ENCODE results near the gene RASAL2.
"Not testable (repeated sequence)": the region's sequence is repeated elsewhere in the genome, so short reads cannot be mapped to it uniquely, and the experiment has no call there.

The RASAL2 gene

DNA sequence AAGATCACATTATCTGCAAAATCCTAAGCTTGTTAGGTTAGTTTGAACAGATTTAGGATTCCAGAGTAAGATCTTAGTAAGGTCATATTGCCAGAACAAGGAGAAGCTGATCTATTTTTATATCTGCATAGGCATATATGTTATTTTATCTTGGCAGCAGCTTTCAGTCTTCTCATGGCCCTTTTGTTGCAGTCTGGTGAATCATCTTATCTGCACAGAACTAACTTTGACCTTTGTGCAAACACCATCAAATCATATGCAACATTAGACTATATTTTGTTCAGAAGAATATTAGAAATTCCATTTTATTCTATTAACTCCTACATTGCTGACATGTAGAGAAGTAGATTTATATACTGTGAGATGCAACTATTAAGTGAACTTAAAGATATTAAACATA lies 295.5 kb downstream of the RASAL2 start:
- no peak overlapping the region for H3K4me3 ChIP-seq (ENCODE audit: insufficient read depth, low read depth, low read length)
- peaks cover 6% of the 10 kb centered on the region for H3K4me1 ChIP-seq (ENCODE audit: control insufficient read depth, insufficient read depth, low read length)
- no peaks in the 10 kb centered on the region for H3K36me3 ChIP-seq (ENCODE audit: control insufficient read depth, insufficient read depth, low read length)
- H3K9me3 ChIP-seq (ENCODE audit: control insufficient read depth, low read length): no peaks in the 10 kb centered on the region
- H3K27ac ChIP-seq (ENCODE audit: insufficient read depth, low read depth, low read length, poor library complexity, severe bottlenecking): no peak overlapping the region
- H3K27me3 ChIP-seq (ENCODE audit: control insufficient read depth, insufficient read depth, low read length, poor library complexity, severe bottlenecking): no peaks in the 10 kb centered on the region

DNA sequence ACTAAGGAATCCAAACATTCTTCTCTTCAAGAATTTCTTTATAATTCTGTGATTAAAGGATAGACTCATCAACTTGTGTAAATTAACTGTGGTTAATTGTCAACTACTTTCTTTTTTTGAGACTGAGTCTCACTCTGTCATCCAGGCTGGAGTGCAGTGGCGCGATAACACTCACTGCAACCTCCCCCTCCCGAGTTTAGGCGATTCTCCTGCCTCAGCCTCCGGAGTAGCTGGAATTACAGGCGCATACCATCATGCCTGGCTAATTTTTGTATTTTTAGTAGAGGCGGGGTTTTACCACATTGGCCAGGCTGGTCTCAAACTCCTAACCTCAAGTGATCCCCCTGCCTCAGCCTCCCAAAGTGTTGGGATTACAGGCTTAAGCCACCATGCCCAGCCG lies 296.4 kb downstream of the RASAL2 start:
- 91 to 96% methylated on average over 7 to 8 of the region's 8 CpGs for WGBS, 2 experiments
- H3K27ac ChIP-seq (ENCODE audit: insufficient read depth, low read depth, low read length, poor library complexity, severe bottlenecking); H3K9me3 ChIP-seq (ENCODE audit: control insufficient read depth, low read length); H3K36me3 ChIP-seq (ENCODE audit: control insufficient read depth, insufficient read depth, low read length); H3K27me3 ChIP-seq (ENCODE audit: control insufficient read depth, insufficient read depth, low read length, poor library complexity, severe bottlenecking); H3K4me1 ChIP-seq (ENCODE audit: control insufficient read depth, insufficient read depth, low read length); H3K4me3 ChIP-seq (ENCODE audit: insufficient read depth, low read depth, low read length): not testable (repeated sequence)

DNA sequence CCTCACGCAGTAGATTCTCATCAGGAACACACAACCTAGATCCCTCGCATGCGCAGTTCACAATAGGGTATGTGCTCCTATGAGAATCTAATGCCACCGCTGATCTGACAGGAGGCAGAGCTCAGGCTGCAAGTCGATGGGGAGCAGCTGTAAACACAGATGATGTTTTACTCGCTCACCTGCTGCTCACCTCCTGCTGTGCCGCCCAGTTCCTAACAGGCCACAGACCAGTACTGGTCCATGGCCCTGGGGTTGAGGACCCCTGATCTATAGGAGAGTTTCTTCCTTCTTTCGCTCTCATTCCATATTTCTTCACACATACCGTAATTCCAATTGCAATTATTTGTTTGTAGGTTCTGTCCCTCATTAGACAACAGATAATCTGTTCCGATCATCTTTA lies 299.5 kb downstream of the RASAL2 start:
- H3K4me1 ChIP-seq (ENCODE audit: control insufficient read depth, insufficient read depth, low read length): peaks cover 6% of the 10 kb centered on the region
- H3K27me3 ChIP-seq (ENCODE audit: control insufficient read depth, insufficient read depth, low read length, poor library complexity, severe bottlenecking): no peaks in the 10 kb centered on the region
- H3K4me3 ChIP-seq (ENCODE audit: insufficient read depth, low read depth, low read length): no peak overlapping the region
- WGBS, 2 experiments: 84 to 90% methylated on average over 8 to 10 of the region's 10 CpGs
- no peaks in the 10 kb centered on the region for H3K9me3 ChIP-seq (ENCODE audit: control insufficient read depth, low read length)
- H3K36me3 ChIP-seq (ENCODE audit: control insufficient read depth, insufficient read depth, low read length): no peaks in the 10 kb centered on the region
- H3K27ac ChIP-seq (ENCODE audit: insufficient read depth, low read depth, low read length, poor library complexity, severe bottlenecking): no peak overlapping the region

DNA sequence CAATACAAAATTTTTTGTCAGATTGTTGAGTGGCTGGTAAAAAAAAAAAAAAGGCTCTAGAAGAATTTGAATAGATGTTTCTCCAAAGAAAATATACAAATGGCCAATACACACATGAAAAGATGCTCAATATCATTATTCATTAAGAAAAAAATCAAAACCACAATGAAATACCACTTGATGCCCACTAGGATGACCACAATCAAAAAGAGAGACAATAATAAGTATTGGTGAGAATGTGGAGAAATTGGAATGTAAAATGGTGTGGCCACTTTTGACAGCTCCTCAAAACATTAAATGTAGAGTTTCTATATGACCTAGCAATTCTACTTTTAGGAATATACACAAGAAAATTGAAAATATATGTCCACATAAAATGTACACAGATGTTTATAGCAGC lies 302.9 kb downstream of the RASAL2 start:
- Histone ChIP-seq H3K36me3 (ENCODE audit: control insufficient read depth, insufficient read depth, low read length) (no peaks in the 10 kb centered on the region), H3K4me3 (ENCODE audit: insufficient read depth, low read depth, low read length) (no peak overlapping the region), H3K27ac (ENCODE audit: insufficient read depth, low read depth, low read length, poor library complexity, severe bottlenecking) (no peak overlapping the region), H3K9me3 (ENCODE audit: control insufficient read depth, low read length) (no peaks in the 10 kb centered on the region), H3K27me3 (ENCODE audit: control insufficient read depth, insufficient read depth, low read length, poor library complexity, severe bottlenecking) (no peaks in the 10 kb centered on the region), H3K4me1 (ENCODE audit: control insufficient read depth, insufficient read depth, low read length) (no peaks in the 10 kb centered on the region)

DNA sequence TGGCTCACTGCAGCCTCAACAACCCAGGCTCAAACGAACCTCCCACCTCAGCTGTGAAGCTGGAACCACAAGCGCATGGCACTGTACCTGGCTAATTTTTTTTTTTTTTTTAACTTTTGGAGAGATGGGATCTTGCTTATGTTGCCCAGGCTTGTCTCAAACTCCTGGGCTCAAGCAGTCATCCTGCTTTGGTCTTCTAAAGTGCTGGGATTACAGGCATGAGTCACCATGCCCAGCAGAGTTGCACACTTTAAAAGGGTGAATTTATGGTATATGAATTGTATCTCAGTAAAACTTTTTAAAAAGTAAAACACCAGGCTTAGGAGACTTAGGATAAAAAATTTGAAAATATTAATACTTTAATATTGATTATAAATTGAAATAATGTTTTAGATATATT lies 303.8 kb downstream of the RASAL2 start:
- WGBS, 2 experiments: 84 to 91% methylated on average over 2 of the region's 2 CpGs
- Histone ChIP-seq H3K9me3 (ENCODE audit: control insufficient read depth, low read length) (no peaks in the 10 kb centered on the region), H3K27me3 (ENCODE audit: control insufficient read depth, insufficient read depth, low read length, poor library complexity, severe bottlenecking) (no peaks in the 10 kb centered on the region), H3K4me1 (ENCODE audit: control insufficient read depth, insufficient read depth, low read length) (no peaks in the 10 kb centered on the region), H3K4me3 (ENCODE audit: insufficient read depth, low read depth, low read length) (no peak overlapping the region), H3K36me3 (ENCODE audit: control insufficient read depth, insufficient read depth, low read length) (no peaks in the 10 kb centered on the region), H3K27ac (ENCODE audit: insufficient read depth, low read depth, low read length, poor library complexity, severe bottlenecking) (no peak overlapping the region)

DNA sequence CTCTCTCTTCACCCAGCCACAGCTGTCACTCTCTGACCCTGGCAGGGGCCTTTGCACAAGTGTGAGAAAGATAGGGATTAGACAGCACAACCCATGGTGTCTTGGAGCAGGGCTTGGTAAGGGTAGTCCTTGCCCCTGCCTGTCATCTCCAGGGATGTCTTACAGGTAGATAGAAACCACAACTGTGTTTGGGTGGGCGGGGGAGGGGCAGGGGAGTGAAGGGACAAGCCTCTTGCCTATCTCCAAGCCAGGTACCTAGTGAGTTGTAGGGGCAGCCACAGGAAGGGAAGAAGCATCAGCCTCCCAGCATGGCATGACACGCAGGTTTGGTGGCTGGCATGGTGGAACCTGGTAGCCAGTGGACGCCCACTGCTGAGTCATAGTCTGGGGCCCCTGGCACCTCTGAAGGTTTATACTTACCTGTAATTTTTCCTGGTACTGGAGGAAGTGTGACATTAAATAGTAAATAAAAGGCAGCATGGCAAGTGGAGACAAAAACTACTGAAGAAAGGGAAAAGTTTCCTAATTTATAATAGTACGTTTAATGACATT lies 305.3 kb downstream of the RASAL2 start:
- Histone ChIP-seq H3K27me3 (ENCODE audit: control insufficient read depth, insufficient read depth, low read length, poor library complexity, severe bottlenecking) (no peaks in the 10 kb centered on the region), H3K9me3 (ENCODE audit: control insufficient read depth, low read length) (no peaks in the 10 kb centered on the region), H3K36me3 (ENCODE audit: control insufficient read depth, insufficient read depth, low read length) (no peaks in the 10 kb centered on the region), H3K27ac (ENCODE audit: insufficient read depth, low read depth, low read length, poor library complexity, severe bottlenecking) (no peak overlapping the region), H3K4me1 (ENCODE audit: control insufficient read depth, insufficient read depth, low read length) (no peaks in the 10 kb centered on the region), H3K4me3 (ENCODE audit: insufficient read depth, low read depth, low read length) (no peak overlapping the region)
- 89 to 93% methylated on average over 4 of the region's 4 CpGs for WGBS, 2 experiments

DNA sequence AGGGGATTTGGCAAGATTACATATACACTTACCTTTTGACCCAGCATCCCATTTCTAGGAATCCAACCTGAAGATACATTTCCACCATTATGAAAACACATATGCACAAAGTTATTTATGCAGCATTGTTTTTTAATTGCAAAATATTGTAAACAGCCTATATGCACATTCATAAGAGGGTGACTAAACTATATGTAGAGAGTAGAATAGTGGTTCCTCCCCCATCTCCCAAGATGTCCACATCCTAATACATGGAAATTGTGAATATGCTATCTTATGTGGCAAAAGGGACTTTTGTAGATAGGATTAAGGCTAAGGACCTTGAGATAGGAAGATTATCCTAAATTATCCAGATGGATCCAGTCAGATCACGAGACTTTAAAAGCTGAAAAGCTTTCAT lies 311.2 kb downstream of the RASAL2 start:
- 83 to 92% methylated on average over 1 of the region's 1 CpG for WGBS, 2 experiments
- Histone ChIP-seq H3K36me3 (ENCODE audit: control insufficient read depth, insufficient read depth, low read length) (no peaks in the 10 kb centered on the region), H3K4me3 (ENCODE audit: insufficient read depth, low read depth, low read length) (no peak overlapping the region), H3K27ac (ENCODE audit: insufficient read depth, low read depth, low read length, poor library complexity, severe bottlenecking) (no peak overlapping the region), H3K9me3 (ENCODE audit: control insufficient read depth, low read length) (no peaks in the 10 kb centered on the region), H3K27me3 (ENCODE audit: control insufficient read depth, insufficient read depth, low read length, poor library complexity, severe bottlenecking) (no peaks in the 10 kb centered on the region), H3K4me1 (ENCODE audit: control insufficient read depth, insufficient read depth, low read length) (no peaks in the 10 kb centered on the region)

DNA sequence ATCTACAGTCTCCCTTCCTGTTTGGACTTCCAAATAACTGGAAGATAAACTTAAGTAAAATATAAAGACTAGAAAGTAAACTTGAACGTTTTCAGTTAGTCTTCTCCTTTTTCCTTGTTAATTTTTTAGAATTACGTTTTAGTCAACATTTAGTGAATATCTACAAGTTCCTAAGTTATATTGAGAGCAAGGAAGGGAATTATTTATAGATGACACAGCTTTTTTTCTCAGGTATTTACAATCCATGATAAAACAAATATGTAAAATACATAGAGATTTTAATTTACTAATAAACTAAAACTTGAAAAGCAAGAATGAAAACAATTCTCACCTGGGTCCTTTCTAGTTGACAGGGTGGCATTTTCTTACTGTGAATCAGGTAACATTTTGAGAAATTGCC lies 313.3 kb downstream of the RASAL2 start:
- Histone ChIP-seq H3K36me3 (ENCODE audit: control insufficient read depth, insufficient read depth, low read length) (no peaks in the 10 kb centered on the region), H3K27ac (ENCODE audit: insufficient read depth, low read depth, low read length, poor library complexity, severe bottlenecking) (no peak overlapping the region), H3K4me1 (ENCODE audit: control insufficient read depth, insufficient read depth, low read length) (no peaks in the 10 kb centered on the region), H3K9me3 (ENCODE audit: control insufficient read depth, low read length) (no peaks in the 10 kb centered on the region), H3K27me3 (ENCODE audit: control insufficient read depth, insufficient read depth, low read length, poor library complexity, severe bottlenecking) (no peaks in the 10 kb centered on the region), H3K4me3 (ENCODE audit: insufficient read depth, low read depth, low read length) (no peak overlapping the region)
- WGBS, 2 experiments: 80% methylated on average over 1 of the region's 2 CpGs; no CpG with 5 or more reads in 1 of the 2 experiments

DNA sequence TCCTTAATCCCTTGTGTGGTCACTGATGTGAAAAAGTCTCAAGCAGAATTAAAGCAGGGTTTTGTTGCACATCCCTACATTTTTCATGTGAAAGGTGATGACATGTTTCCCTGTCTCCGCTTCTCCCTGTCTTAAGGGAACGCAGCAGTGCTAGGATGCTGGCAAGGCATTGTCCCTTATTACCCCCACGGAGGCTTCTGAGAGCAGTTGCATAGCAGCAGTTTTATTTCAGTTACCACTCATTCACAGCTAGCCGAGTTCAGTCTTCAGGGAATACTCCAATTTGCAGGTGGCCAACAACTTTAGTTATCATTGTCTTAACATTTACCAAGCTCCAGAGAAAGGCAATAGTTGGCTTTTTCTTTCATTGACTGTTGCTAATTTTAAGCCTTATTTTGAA lies 313.8 kb downstream of the RASAL2 start:
- no peak overlapping the region for H3K4me3 ChIP-seq (ENCODE audit: insufficient read depth, low read depth, low read length)
- H3K27ac ChIP-seq (ENCODE audit: insufficient read depth, low read depth, low read length, poor library complexity, severe bottlenecking): no peak overlapping the region
- H3K36me3 ChIP-seq (ENCODE audit: control insufficient read depth, insufficient read depth, low read length): no peaks in the 10 kb centered on the region
- H3K27me3 ChIP-seq (ENCODE audit: control insufficient read depth, insufficient read depth, low read length, poor library complexity, severe bottlenecking): no peaks in the 10 kb centered on the region
- WGBS, 2 experiments: 58 to 61% methylated on average over 4 of the region's 4 CpGs
- no peaks in the 10 kb centered on the region for H3K4me1 ChIP-seq (ENCODE audit: control insufficient read depth, insufficient read depth, low read length)
- H3K9me3 ChIP-seq (ENCODE audit: control insufficient read depth, low read length): no peaks in the 10 kb centered on the region

DNA sequence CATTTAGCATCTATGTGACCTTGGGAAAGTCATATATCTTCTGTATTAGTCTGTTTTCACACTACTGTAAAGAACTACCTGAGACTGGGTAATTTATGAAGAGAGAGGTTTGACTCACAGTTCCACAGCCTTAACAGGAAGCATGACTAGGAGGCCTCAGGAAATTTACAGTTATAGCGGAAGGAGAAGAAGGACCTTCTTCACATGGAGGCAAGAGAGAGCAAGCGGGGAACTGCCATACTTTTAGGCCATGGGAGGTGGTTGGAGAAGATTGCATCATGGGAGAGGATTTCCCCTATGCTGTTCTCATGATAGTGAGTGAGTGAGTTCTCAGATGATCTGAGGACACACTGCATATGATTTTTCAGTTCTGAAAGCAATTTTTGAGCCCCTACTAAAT lies 315.0 kb downstream of the RASAL2 start:
- no peak overlapping the region for H3K27ac ChIP-seq (ENCODE audit: insufficient read depth, low read depth, low read length, poor library complexity, severe bottlenecking)
- no peaks in the 10 kb centered on the region for H3K27me3 ChIP-seq (ENCODE audit: control insufficient read depth, insufficient read depth, low read length, poor library complexity, severe bottlenecking)
- H3K36me3 ChIP-seq (ENCODE audit: control insufficient read depth, insufficient read depth, low read length): no peaks in the 10 kb centered on the region
- H3K4me3 ChIP-seq (ENCODE audit: insufficient read depth, low read depth, low read length): no peak overlapping the region
- H3K4me1 ChIP-seq (ENCODE audit: control insufficient read depth, insufficient read depth, low read length): no peaks in the 10 kb centered on the region
- 96 to 100% methylated on average over 2 of the region's 2 CpGs for WGBS, 2 experiments
- H3K9me3 ChIP-seq (ENCODE audit: control insufficient read depth, low read length): no peaks in the 10 kb centered on the region

DNA sequence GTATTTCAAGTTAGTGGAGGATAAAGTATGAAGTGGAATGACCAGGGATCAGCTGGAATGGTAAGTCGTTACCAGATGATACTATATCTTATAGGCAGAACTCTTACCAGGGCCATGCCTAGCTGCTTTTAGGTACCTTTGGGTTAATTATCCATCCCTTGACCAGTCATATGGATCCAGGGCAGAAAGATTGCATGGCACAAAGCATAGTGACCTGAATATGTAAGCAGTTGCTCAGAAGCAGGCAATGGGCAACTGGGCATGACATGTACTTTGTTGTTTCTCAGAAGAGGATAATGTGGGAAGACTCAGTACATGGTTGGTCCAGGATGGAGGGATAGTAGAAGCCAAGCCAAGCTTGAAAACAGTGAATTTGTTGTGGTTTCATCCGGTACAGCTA lies 315.6 kb downstream of the RASAL2 start:
- H3K9me3 ChIP-seq (ENCODE audit: control insufficient read depth, low read length): no peaks in the 10 kb centered on the region
- H3K4me3 ChIP-seq (ENCODE audit: insufficient read depth, low read depth, low read length): no peak overlapping the region
- H3K27me3 ChIP-seq (ENCODE audit: control insufficient read depth, insufficient read depth, low read length, poor library complexity, severe bottlenecking): no peaks in the 10 kb centered on the region
- no peak overlapping the region for H3K27ac ChIP-seq (ENCODE audit: insufficient read depth, low read depth, low read length, poor library complexity, severe bottlenecking)
- 93 to 99% methylated on average over 2 of the region's 2 CpGs for WGBS, 2 experiments
- H3K4me1 ChIP-seq (ENCODE audit: control insufficient read depth, insufficient read depth, low read length): no peaks in the 10 kb centered on the region
- H3K36me3 ChIP-seq (ENCODE audit: control insufficient read depth, insufficient read depth, low read length): no peaks in the 10 kb centered on the region
